ENCODE data around the gene SLC35F1. TPM values are rescaled to one million over a fixed set of nuclear protein-coding genes. Genes with fewer than 3 reads are reported as not detected.
A peak's percentile ranks its signal among the peaks of the same experiment; 100 is the strongest.
"Not testable (repeated sequence)": the region's sequence is repeated elsewhere in the genome, so short reads cannot be mapped to it uniquely, and the experiment has no call there.

The SLC35F1 gene
- total RNA-seq, 2 donors from 2014 or later: 1.2 to 3.6 TPM

- intact Hi-C loops (cut with DNase I): loop anchor here in 1 of 2 donors (10.0 kb wide), 1 partner anchor 105 kb away; no protein-coding TSS in a partner anchor
Observed at GRCh38 chr6:117919775-117920729, 13.0 kb downstream of the SLC35F1 start.

GRCh38 chr6:117924690-117925089 is 17.6 kb downstream of the SLC35F1 start:
- intact Hi-C loops (cut with DNase I): loop anchor here in 1 of 2 donors (10.0 kb wide), 1 partner anchor 110 kb away; no protein-coding TSS in a partner anchor
- DNase-seq (ENCODE audit: low spot score): no peak

More at GRCh38 chr6:117919775-117920729, 13.0 kb downstream of the SLC35F1 start:
- DNase-seq (ENCODE audit: low spot score): peak; percentile 75

- DNase-seq (ENCODE audit: low spot score): no peak
- intact Hi-C loops (cut with DNase I): loop anchor here in 1 of 2 donors (10.0 kb wide), 1 partner anchor 113 kb away; no protein-coding TSS in a partner anchor
Observed at GRCh38 chr6:117927866-117928265, 20.8 kb downstream of the SLC35F1 start.

GRCh38 chr6:117928833-117929232 is 21.8 kb downstream of the SLC35F1 start:
- DNase-seq (ENCODE audit: low spot score): no peak
- intact Hi-C loops (cut with DNase I): loop anchor here in 1 of 2 donors (10.0 kb wide), 1 partner anchor 114 kb away; no protein-coding TSS in a partner anchor

- intact Hi-C loops (cut with DNase I): loop anchor here in 1 of 2 donors (10.0 kb wide), 1 partner anchor 115 kb away; no protein-coding TSS in a partner anchor
- no peak for DNase-seq (ENCODE audit: low spot score)
Observed at GRCh38 chr6:117929501-117929900, 22.4 kb downstream of the SLC35F1 start.

- intact Hi-C loops (cut with DNase I): no loop called here
- no peak for DNase-seq (ENCODE audit: low spot score)
Observed at GRCh38 chr6:117930645-117931044, 23.6 kb downstream of the SLC35F1 start.

- intact Hi-C loops (cut with DNase I): no loop called here
- no peak for DNase-seq (ENCODE audit: low spot score)
Observed at GRCh38 chr6:117932001-117932400, 24.9 kb downstream of the SLC35F1 start.

GRCh38 chr6:117932676-117933075 is 25.6 kb downstream of the SLC35F1 start:
- intact Hi-C loops (cut with DNase I): no loop called here
- DNase-seq (ENCODE audit: low spot score): no peak

- DNase-seq (ENCODE audit: low spot score): no peak
- intact Hi-C loops (cut with DNase I): no loop called here
Observed at GRCh38 chr6:117933471-117933870, 26.4 kb downstream of the SLC35F1 start.

GRCh38 chr6:117938311-117938995 is 31.4 kb downstream of the SLC35F1 start:
- DNase-seq (ENCODE audit: low spot score): no peak
- intact Hi-C loops (cut with DNase I): no loop called here

GRCh38 chr6:117947234-117947633 is 40.2 kb downstream of the SLC35F1 start:
- DNase-seq (ENCODE audit: low spot score): no peak
- intact Hi-C loops (cut with DNase I): no loop called here

GRCh38 chr6:117951783-117952182 is 44.7 kb downstream of the SLC35F1 start:
- DNase-seq (ENCODE audit: low spot score): no peak
- intact Hi-C loops (cut with DNase I): no loop called here

GRCh38 chr6:117955684-117956256 is 48.7 kb downstream of the SLC35F1 start:
- DNase-seq (ENCODE audit: low spot score): no peak
- intact Hi-C loops (cut with DNase I): no loop called here

- no peak for DNase-seq (ENCODE audit: low spot score)
- intact Hi-C loops (cut with DNase I): no loop called here
Observed at GRCh38 chr6:117956386-117956785, 49.3 kb downstream of the SLC35F1 start.

GRCh38 chr6:117958536-117958935 is 51.5 kb downstream of the SLC35F1 start:
- intact Hi-C loops (cut with DNase I): no loop called here
- DNase-seq (ENCODE audit: low spot score): no peak

GRCh38 chr6:117960877-117961276 is 53.8 kb downstream of the SLC35F1 start:
- intact Hi-C loops (cut with DNase I): no loop called here

GRCh38 chr6:117961301-117961700 is 54.2 kb downstream of the SLC35F1 start:
- DNase-seq (ENCODE audit: low spot score): no peak
- intact Hi-C loops (cut with DNase I): no loop called here

More at GRCh38 chr6:117960877-117961276, 53.8 kb downstream of the SLC35F1 start:
- DNase-seq (ENCODE audit: low spot score): no peak

GRCh38 chr6:117965763-117966162 is 58.7 kb downstream of the SLC35F1 start:
- DNase-seq (ENCODE audit: low spot score); intact Hi-C loops (cut with DNase I): not testable (repeated sequence)

GRCh38 chr6:117971637-117972036 is 64.6 kb downstream of the SLC35F1 start:
- intact Hi-C loops (cut with DNase I): no loop called here
- DNase-seq (ENCODE audit: low spot score): no peak

Measured in posterior vena cava (tissue), 2 donors.